Activated T-helper 1 cell treated with Interleukin-2 at 50 U/mL for 16 hours (primary cell): ENCODE data around the gene KIF5B.
"Not testable (repeated sequence)": the region's sequence is repeated elsewhere in the genome, so short reads cannot be mapped to it uniquely, and the experiment has no call there.

Experiments
- DNase-seq: peaks from one replicate; pipeline ENCODE4 v3.0.0-alpha.2; 2020; ENCODE audit warnings: low read depth

KIF5B gene

GRCh38 chr10:32059472-32059871 lies 3.2 kb upstream of the KIF5B start:
- DNase-seq, result no peak

- no peak for DNase-seq
These were observed 779 bp upstream of the KIF5B start for GRCh38 chr10:32057036-32057372.

- DNase-seq, result peak; percentile 41
These were observed 618 bp downstream of the KIF5B start for GRCh38 chr10:32055478-32056135.

- DNase-seq, result no peak
These were observed 2.1 kb downstream of the KIF5B start for GRCh38 chr10:32054094-32054493.

- DNase-seq, result not testable (repeated sequence)
These were observed 2.8 kb downstream of the KIF5B start for GRCh38 chr10:32053392-32053791.

- DNase-seq, result no peak
These were observed 4.3 kb downstream of the KIF5B start for GRCh38 chr10:32051926-32052325.

- DNase-seq, result no peak
These were observed 6.0 kb downstream of the KIF5B start for GRCh38 chr10:32050177-32050576.

- no peak for DNase-seq
These were observed 7.1 kb downstream of the KIF5B start for GRCh38 chr10:32049113-32049512.

- no peak for DNase-seq
These were observed 7.9 kb downstream of the KIF5B start for GRCh38 chr10:32048282-32048681.

GRCh38 chr10:32047881-32048280 lies 8.3 kb downstream of the KIF5B start:
- DNase-seq, result no peak

- DNase-seq, result no peak
These were observed 10.1 kb downstream of the KIF5B start for GRCh38 chr10:32046151-32046550.

GRCh38 chr10:32042730-32043129 lies 13.5 kb downstream of the KIF5B start:
- not testable (repeated sequence) for DNase-seq

- DNase-seq, result no peak
These were observed 14.8 kb downstream of the KIF5B start for GRCh38 chr10:32041290-32042028.

GRCh38 chr10:32039734-32040133 lies 16.5 kb downstream of the KIF5B start:
- no peak for DNase-seq

GRCh38 chr10:32038777-32039176 lies 17.4 kb downstream of the KIF5B start:
- no peak for DNase-seq

- no peak for DNase-seq
These were observed 19.3 kb downstream of the KIF5B start for GRCh38 chr10:32036922-32037321.

- no peak for DNase-seq
These were observed 21.2 kb downstream of the KIF5B start for GRCh38 chr10:32035038-32035437.

GRCh38 chr10:32033171-32033570 lies 23.1 kb downstream of the KIF5B start:
- no peak for DNase-seq

- no peak for DNase-seq
These were observed 24.3 kb downstream of the KIF5B start for GRCh38 chr10:32031920-32032319.

GRCh38 chr10:32031424-32031823 lies 24.8 kb downstream of the KIF5B start:
- no peak for DNase-seq

- no peak for DNase-seq
These were observed 27.5 kb downstream of the KIF5B start for GRCh38 chr10:32028710-32029109.

- no peak for DNase-seq
These were observed 33.0 kb downstream of the KIF5B start for GRCh38 chr10:32023264-32023663.

GRCh38 chr10:32017044-32017443 lies 39.2 kb downstream of the KIF5B start:
- DNase-seq, result no peak

GRCh38 chr10:32015386-32015785 lies 40.8 kb downstream of the KIF5B start:
- no peak for DNase-seq
